Stimulated activated effector memory CD8-positive, alpha-beta T cell treated with anti-CD3 and anti-CD28 coated beads, Interleukin-12 subunit alpha, Interleukin-12 subunit beta, amount 100 ng/mL, for 72 hours (primary cell): ENCODE results near the gene C16orf96.
A peak's percentile ranks its signal among the peaks of the same experiment; 100 is the strongest.

Experiments
- ATAC-seq: fragments of 150-1000 bp; cut with Tn5 transposase; 2 replicates; pipeline ENCODE4 v1.10.0; 2021
- DNase-seq, 2 donors: peaks; one replicate each; pipeline ENCODE4 v3.0.0; 2021 to 2022; ENCODE audit warnings: low spot score in 2 of 2
- H3K27ac Mint-ChIP-seq: one replicate; pipeline ENCODE4 v1.8.0; 2022; ENCODE audit warnings: mild to moderate bottlenecking, mixed read lengths
- H3K36me3 Mint-ChIP-seq: one replicate; pipeline ENCODE4 v1.8.0; 2022; ENCODE audit warnings: mild to moderate bottlenecking, mixed read lengths
- H3K4me1 Mint-ChIP-seq: one replicate; pipeline ENCODE4 v1.8.0; 2022; ENCODE audit warnings: mixed read lengths
- H3K4me3 Mint-ChIP-seq: one replicate; pipeline ENCODE4 v1.8.0; 2022; ENCODE audit warnings: mild to moderate bottlenecking, mixed read lengths
- H3K9me3 Mint-ChIP-seq: one replicate; pipeline ENCODE4 v1.8.0; 2022; ENCODE audit warnings: mixed read lengths

Gene C16orf96

GRCh38 chr16:4628283-4628682 is 72.1 kb downstream of the C16orf96 start:
- ATAC-seq (no peak), DNase-seq (no peak)
- no peak overlapping the region for H3K27ac Mint-ChIP-seq
- peaks cover 39% of the 10 kb centered on the region for H3K36me3 Mint-ChIP-seq
- no peak overlapping the region for H3K4me3 Mint-ChIP-seq
- no peaks in the 10 kb centered on the region for H3K9me3 Mint-ChIP-seq
- peaks cover 26% of the 10 kb centered on the region for H3K4me1 Mint-ChIP-seq

- peaks cover 13% of the 10 kb centered on the region for H3K4me1 Mint-ChIP-seq
- H3K27ac Mint-ChIP-seq, result no peak overlapping the region
- no peak for ATAC-seq
These were observed 75.3 kb downstream of the C16orf96 start for GRCh38 chr16:4631444-4631843.

GRCh38 chr16:4633910-4634635 is 77.9 kb downstream of the C16orf96 start:
- Mint-ChIP-seq H3K27ac (no peak overlapping the region), H3K4me3 (no peak overlapping the region), H3K36me3 (peaks cover 44% of the 10 kb centered on the region), H3K9me3 (no peaks in the 10 kb centered on the region), H3K4me1 (peaks cover 18% of the 10 kb centered on the region)
- no peak for DNase-seq
- ATAC-seq, result no peak

More at GRCh38 chr16:4631444-4631843, 75.3 kb downstream of the C16orf96 start:
- Mint-ChIP-seq H3K4me3 (no peak overlapping the region), H3K9me3 (no peaks in the 10 kb centered on the region), H3K36me3 (peaks cover 47% of the 10 kb centered on the region)
- DNase-seq, result no peak

GRCh38 chr16:4634768-4635167 is 78.6 kb downstream of the C16orf96 start:
- Mint-ChIP-seq H3K4me1 (peaks cover 24% of the 10 kb centered on the region), H3K4me3 (no peak overlapping the region), H3K9me3 (no peaks in the 10 kb centered on the region), H3K27ac (no peak overlapping the region), H3K36me3 (peaks cover 37% of the 10 kb centered on the region)
- DNase-seq (no peak), ATAC-seq (no peak)

- no peak overlapping the region for H3K4me3 Mint-ChIP-seq
These were observed 80.1 kb downstream of the C16orf96 start for GRCh38 chr16:4636196-4636595.

GRCh38 chr16:4637501-4638166 is 81.5 kb downstream of the C16orf96 start:
- Mint-ChIP-seq H3K4me1 (peaks cover 40% of the 10 kb centered on the region), H3K36me3 (peaks cover 36% of the 10 kb centered on the region), H3K9me3 (no peaks in the 10 kb centered on the region), H3K27ac (no peak overlapping the region), H3K4me3 (no peak overlapping the region)
- ATAC-seq (no peak), DNase-seq (no peak)

More at GRCh38 chr16:4636196-4636595, 80.1 kb downstream of the C16orf96 start:
- ATAC-seq, result no peak
- DNase-seq, result no peak
- peaks cover 37% of the 10 kb centered on the region for H3K4me1 Mint-ChIP-seq
- H3K27ac Mint-ChIP-seq, result no peak overlapping the region
- no peaks in the 10 kb centered on the region for H3K9me3 Mint-ChIP-seq
- peaks cover 36% of the 10 kb centered on the region for H3K36me3 Mint-ChIP-seq

GRCh38 chr16:4639899-4640509 is 83.9 kb downstream of the C16orf96 start:
- no peaks in the 10 kb centered on the region for H3K9me3 Mint-ChIP-seq
- peaks cover 47% of the 10 kb centered on the region for H3K36me3 Mint-ChIP-seq
- H3K27ac Mint-ChIP-seq, result peak overlapping the region; percentile 68
- peak; percentile 15 for ATAC-seq
- DNase-seq, result no peak
- H3K4me1 Mint-ChIP-seq, result peaks cover 35% of the 10 kb centered on the region
- no peak overlapping the region for H3K4me3 Mint-ChIP-seq

- ATAC-seq, result peak; percentile 68
- H3K36me3 Mint-ChIP-seq, result peaks cover 40% of the 10 kb centered on the region
- H3K4me1 Mint-ChIP-seq, result peaks cover 42% of the 10 kb centered on the region
- H3K27ac Mint-ChIP-seq, result peak overlapping the region; percentile 86
- H3K4me3 Mint-ChIP-seq, result no peak overlapping the region
- DNase-seq, result no peak
- H3K9me3 Mint-ChIP-seq, result no peaks in the 10 kb centered on the region
These were observed 84.6 kb downstream of the C16orf96 start for GRCh38 chr16:4640572-4641305.

- peaks cover 34% of the 10 kb centered on the region for H3K36me3 Mint-ChIP-seq
- no peak for DNase-seq
- H3K4me1 Mint-ChIP-seq, result peaks cover 43% of the 10 kb centered on the region
- peak overlapping the region; percentile 86 for H3K27ac Mint-ChIP-seq
- H3K9me3 Mint-ChIP-seq, result no peaks in the 10 kb centered on the region
- no peak overlapping the region for H3K4me3 Mint-ChIP-seq
- ATAC-seq, result peak; percentile 6
These were observed 85.2 kb downstream of the C16orf96 start for GRCh38 chr16:4641306-4641687.

- Mint-ChIP-seq H3K36me3 (peaks cover 28% of the 10 kb centered on the region), H3K9me3 (no peaks in the 10 kb centered on the region), H3K4me3 (no peak overlapping the region), H3K4me1 (peaks cover 43% of the 10 kb centered on the region), H3K27ac (no peak overlapping the region)
- DNase-seq (no peak), ATAC-seq (no peak)
These were observed 85.8 kb downstream of the C16orf96 start for GRCh38 chr16:4641895-4642294.

- no peak overlapping the region for H3K4me3 Mint-ChIP-seq
- peak; percentile 27 for ATAC-seq
- peaks cover 62% of the 10 kb centered on the region for H3K36me3 Mint-ChIP-seq
These were observed 90.9 kb downstream of the C16orf96 start for GRCh38 chr16:4646773-4647643.

GRCh38 chr16:4647644-4647980 is 91.5 kb downstream of the C16orf96 start:
- no peaks in the 10 kb centered on the region for H3K9me3 Mint-ChIP-seq
- H3K27ac Mint-ChIP-seq, result no peak overlapping the region
- ATAC-seq, result peak; percentile 19
- peaks cover 25% of the 10 kb centered on the region for H3K4me1 Mint-ChIP-seq
- no peak for DNase-seq
- H3K4me3 Mint-ChIP-seq, result no peak overlapping the region
- H3K36me3 Mint-ChIP-seq, result peaks cover 68% of the 10 kb centered on the region

More at GRCh38 chr16:4646773-4647643, 90.9 kb downstream of the C16orf96 start:
- H3K27ac Mint-ChIP-seq, result no peak overlapping the region
- peaks cover 25% of the 10 kb centered on the region for H3K4me1 Mint-ChIP-seq
- no peaks in the 10 kb centered on the region for H3K9me3 Mint-ChIP-seq
- DNase-seq, result no peak

- ATAC-seq (peak; percentile 31), DNase-seq (no peak)
- peak overlapping the region; percentile 83 for H3K27ac Mint-ChIP-seq
- H3K4me1 Mint-ChIP-seq, result peaks cover 25% of the 10 kb centered on the region
- H3K36me3 Mint-ChIP-seq, result peaks cover 69% of the 10 kb centered on the region
- H3K4me3 Mint-ChIP-seq, result no peak overlapping the region
- H3K9me3 Mint-ChIP-seq, result no peaks in the 10 kb centered on the region
These were observed 92.8 kb downstream of the C16orf96 start for GRCh38 chr16:4648917-4649316.

- Mint-ChIP-seq H3K9me3 (no peaks in the 10 kb centered on the region), H3K36me3 (peaks cover 72% of the 10 kb centered on the region), H3K4me3 (no peak overlapping the region), H3K27ac (peak overlapping the region; percentile 83), H3K4me1 (peaks cover 25% of the 10 kb centered on the region)
- DNase-seq (no peak), ATAC-seq (peak; percentile 17)
These were observed 93.8 kb downstream of the C16orf96 start for GRCh38 chr16:4649744-4650442.
